H9 (cell line): Measurements from ENCODE around the gene ZNF534. TPM values are rescaled to one million over a fixed set of nuclear protein-coding genes. Genes with fewer than 3 reads are reported as not detected.

Experiments used
- DNase-seq: peaks from one replicate; pipeline ENCODE4 v3.0.0-alpha.2; 2017
- H2AFZ ChIP-seq: one replicate; pipeline ENCODE4 v1.6.1; 2013; ENCODE audit warnings: mild to moderate bottlenecking, low read length, control low read depth, moderate library complexity
- H2AK5ac ChIP-seq: 2 replicates; pipeline ENCODE4 v1.6.1; 2013; ENCODE audit warnings: low read length, control low read depth, mixed read lengths; ENCODE audit not compliant: insufficient read length
- H2BK120ac ChIP-seq: one replicate; pipeline ENCODE4 v1.6.1; 2013; ENCODE audit warnings: low read depth, mild to moderate bottlenecking, low read length, control low read depth, inconsistent platforms; ENCODE audit not compliant: poor library complexity, severe bottlenecking
- H2BK12ac ChIP-seq: 2 replicates; pipeline ENCODE4 v1.6.1; 2013; ENCODE audit warnings: low read length, control low read depth, mixed read lengths, low read depth; ENCODE audit not compliant: insufficient read length
- H2BK15ac ChIP-seq: 2 replicates; pipeline ENCODE4 v1.6.1; 2013; ENCODE audit warnings: low read depth, low read length, control low read depth
- H2BK20ac ChIP-seq: one replicate; pipeline ENCODE4 v1.6.1; 2013; ENCODE audit warnings: low read depth, mild to moderate bottlenecking, low read length, control low read depth, inconsistent platforms; ENCODE audit not compliant: poor library complexity, severe bottlenecking
- H2BK5ac ChIP-seq: 2 replicates; pipeline ENCODE4 v1.6.1; 2013; ENCODE audit warnings: low read length, control low read depth, mixed read lengths; ENCODE audit not compliant: insufficient read length
- H3K14ac ChIP-seq: 2 replicates; pipeline ENCODE4 v1.6.1; 2013; ENCODE audit warnings: low read length, control low read depth; ENCODE audit not compliant: insufficient read depth
- H3K18ac ChIP-seq: 2 replicates; pipeline ENCODE4 v1.6.1; 2013; ENCODE audit warnings: low read depth, mild to moderate bottlenecking, mixed read lengths, low read length, control low read depth; ENCODE audit not compliant: insufficient read length
- H3K23ac ChIP-seq: 2 replicates; pipeline ENCODE4 v1.6.1; 2013; ENCODE audit warnings: low read length, control low read depth, mixed read lengths, low read depth; ENCODE audit not compliant: insufficient read length
- H3K23me2 ChIP-seq: 2 replicates; pipeline ENCODE4 v1.6.1; 2013; ENCODE audit warnings: low read depth, mild to moderate bottlenecking, mixed read lengths, low read length, control low read depth; ENCODE audit not compliant: insufficient read length, poor library complexity, severe bottlenecking
- H3K27ac ChIP-seq: 2 replicates; pipeline ENCODE4 v1.5.1; 2013; ENCODE audit warnings: low read length, control low read depth, mixed read lengths, low read depth; ENCODE audit not compliant: insufficient read length
- H3K27me3 ChIP-seq: 2 replicates; pipeline ENCODE4 v1.6.1; 2013; ENCODE audit warnings: low read length, control low read depth, inconsistent platforms; ENCODE audit not compliant: insufficient read depth
- H3K4ac ChIP-seq: 2 replicates; pipeline ENCODE4 v1.6.1; 2013; ENCODE audit warnings: low read depth, mild to moderate bottlenecking, control low read depth, inconsistent platforms, low read length, moderate library complexity
- H3K4me1 ChIP-seq: 2 replicates; pipeline ENCODE4 v1.6.1; 2013; ENCODE audit warnings: low read length, control low read depth, inconsistent platforms; ENCODE audit not compliant: insufficient read depth
- H3K4me2 ChIP-seq: 2 replicates; pipeline ENCODE4 v1.6.1; 2013; ENCODE audit warnings: low read length, control low read depth, mixed read lengths; ENCODE audit not compliant: insufficient read length, insufficient read depth
- H3K56ac ChIP-seq: 2 replicates; pipeline ENCODE4 v1.6.1; 2013; ENCODE audit warnings: low read depth, mild to moderate bottlenecking, mixed read lengths, low read length, control low read depth; ENCODE audit not compliant: insufficient read length
- H3K79me1 ChIP-seq: 2 replicates; pipeline ENCODE4 v1.6.1; 2013; ENCODE audit warnings: low read depth, mild to moderate bottlenecking, moderate library complexity, low read length, control low read depth, inconsistent platforms; ENCODE audit not compliant: insufficient read depth, poor library complexity, severe bottlenecking
- H3K79me2 ChIP-seq: 2 replicates; pipeline ENCODE4 v1.6.1; 2013; ENCODE audit warnings: low read length, control low read depth, inconsistent platforms; ENCODE audit not compliant: insufficient read depth
- H3K9ac ChIP-seq: 2 replicates; pipeline ENCODE4 v1.6.1; 2013; ENCODE audit warnings: low read length, control low read depth, mixed read lengths; ENCODE audit not compliant: insufficient read length; ENCODE audit errors: extremely low read depth
- H3K9me3 ChIP-seq: one replicate; pipeline ENCODE4 v1.6.1; 2013; ENCODE audit warnings: low read depth, low read length, inconsistent platforms; ENCODE audit not compliant: control insufficient read depth
- H3T11ph ChIP-seq: one replicate; pipeline ENCODE4 v1.6.1; 2013; ENCODE audit warnings: mild to moderate bottlenecking, low read length, control low read depth, inconsistent platforms
- H4K20me1 ChIP-seq: one replicate; pipeline ENCODE4 v1.6.1; 2013; ENCODE audit not compliant: control insufficient read depth, insufficient read length, insufficient read depth
- H4K5ac ChIP-seq: 2 replicates; pipeline ENCODE4 v1.6.1; 2013; ENCODE audit warnings: low read depth, mild to moderate bottlenecking, mixed read lengths, low read length, control low read depth; ENCODE audit not compliant: insufficient read length
- H4K8ac ChIP-seq: replicated peaks from 2 replicates; pipeline ENCODE4 v1.6.1; 2013; ENCODE audit warnings: low read length, control low read depth, mixed read lengths, low read depth; ENCODE audit not compliant: insufficient read length
- H4K91ac ChIP-seq: 2 replicates; pipeline ENCODE4 v1.6.1; 2013; ENCODE audit warnings: low read depth, mild to moderate bottlenecking, moderate library complexity, mixed read lengths, low read length, control low read depth; ENCODE audit not compliant: insufficient read length
- H3K27ac Mint-ChIP-seq, 3 experiments: 2 replicates in 2 of 3; 3 replicates in 1 of 3; pipeline ENCODE4 v1.8.0; 2020 to 2021; ENCODE audit warnings: mixed read lengths in 3 of 3, mild to moderate bottlenecking in 1 of 3, moderate library complexity in 1 of 3
- H3K27me3 Mint-ChIP-seq: 2 replicates; pipeline ENCODE4 v1.8.0; 2021; ENCODE audit warnings: low read depth, mild to moderate bottlenecking, moderate library complexity, mixed read lengths
- H3K36me3 Mint-ChIP-seq, 3 experiments: 2 replicates in 2 of 3; 3 replicates in 1 of 3; pipeline ENCODE4 v1.8.0; 2020 to 2021; ENCODE audit warnings: low read depth in 3 of 3, mixed read lengths in 3 of 3; ENCODE audit not compliant: insufficient read depth in 1 of 3
- H3K4me1 Mint-ChIP-seq, 2 experiments: 2 replicates each; pipeline ENCODE4 v1.8.0; 2020; ENCODE audit warnings: mixed read lengths in 2 of 2
- H3K4me3 Mint-ChIP-seq, 2 experiments: 2 replicates in 1 of 2; 3 replicates in 1 of 2; pipeline ENCODE4 v1.8.0; 2020 to 2021; ENCODE audit warnings: mild to moderate bottlenecking in 2 of 2, mixed read lengths in 2 of 2, moderate library complexity in 1 of 2
- H3K9me3 Mint-ChIP-seq, 2 experiments: 2 replicates in 1 of 2; 3 replicates in 1 of 2; pipeline ENCODE4 v1.8.0; 2020; ENCODE audit warnings: mild to moderate bottlenecking in 2 of 2, mixed read lengths in 2 of 2, moderate library complexity in 1 of 2
- CTCF ChIP-seq: fragments of 200-600 bp; sonication (generic); conservative IDR thresholded peaks from 3 replicates; pipeline ENCODE4 v1.8.0; 2021; ENCODE audit warnings: antibody characterized with exemption, mild to moderate bottlenecking
- WGBS: extraction: QIAGEN DNeasy Blood & Tissue Kit; methylation state at CpG from one replicate; pipeline ENCODE4 v1.1.7; 2013; ENCODE audit warnings: missing lambda C conversion rate, low lambda C conversion rate, mixed read lengths; ENCODE audit not compliant: insufficient read length; ENCODE audit errors: extremely low coverage; 5-methylcytosine and 5-hydroxymethylcytosine counted together
- total RNA-seq: library from RNA; stranded (reverse); gene quantifications from 2 replicates; pipeline ENCODE4 v1.2.1, GENCODE V29; 2021

Gene ZNF534
- total RNA-seq, 1 experiment from 2014 or later, result not detected

- Histone ChIP-seq H3K27ac (no peak overlapping the region), H2BK12ac (no peak overlapping the region), H2AK5ac (no peak overlapping the region), H3K4ac (no peak overlapping the region), H2BK120ac (no peak overlapping the region), H4K8ac (no peak overlapping the region), H3K56ac (no peak overlapping the region), H3K79me2 (no peaks in the 10 kb centered on the region), H3K9ac (no peak overlapping the region), H2BK5ac (no peak overlapping the region), H3K79me1 (no peaks in the 10 kb centered on the region), H3K23me2 (peaks cover 8% of the 10 kb centered on the region), H4K5ac (no peak overlapping the region), H3K27me3 (no peaks in the 10 kb centered on the region; the same call in 1 of the 2 replicates), H3K18ac (no peak overlapping the region), H3K9me3 (no peaks in the 10 kb centered on the region), H2BK20ac (no peak overlapping the region), H2BK15ac (no peak overlapping the region), H3K4me2 (peak overlapping the region; percentile 52), H3K14ac (no peak overlapping the region), H2AFZ (no peak overlapping the region), H4K91ac (no peak overlapping the region), H3K4me1 (no peaks in the 10 kb centered on the region), H3T11ph (no peak overlapping the region), H4K20me1 (no peaks in the 10 kb centered on the region), H3K23ac (no peak overlapping the region)
- Mint-ChIP-seq H3K4me1 (peaks cover 9 to 16% of the 10 kb centered on the region in 2 experiments), H3K9me3 (peaks cover 19 to 25% of the 10 kb centered on the region in 2 experiments), H3K36me3 (peaks cover 0 to 5% (median 4%) of the 10 kb centered on the region in 3 experiments; a peak in 3 of 7 replicates), H3K27ac (no peak overlapping the region; a peak in 1 of 7 replicates), H3K27me3 (peaks cover 49% of the 10 kb centered on the region), H3K4me3 (peak overlapping the region; percentile 77 to 85)
- peak; percentile 97 for DNase-seq
- TF ChIP-seq CTCF, result peak; percentile 40; the same call in 1 of the 3 replicates
- WGBS, result no CpG with 5 or more reads among the region's 37 CpGs
Measured at GRCh38 chr19:52492201-52492993, 63.4 kb downstream of the ZNF534 start.
